Coronary artery (tissue), 2 donors: ENCODE data around the gene COL9A3.

Experiments
- DNase-seq: peaks from one replicate; pipeline ENCODE4 v3.0.0-alpha.2; 2017; ENCODE audit warnings: low spot score
- H3K27ac ChIP-seq, 2 donors: fragments of 200-600 bp; sonication (generic); one replicate each; pipeline ENCODE4 v1.5.1; 2016 to 2019
- H3K4me3 ChIP-seq: fragments of 200-600 bp; sonication (generic); 2 replicates; pipeline ENCODE4 v1.5.1; 2016; ENCODE audit warnings: mild to moderate bottlenecking, moderate library complexity
- TF ChIP-seq, protein P1 (sequence below): fragments of 200-600 bp; sonication (generic); IDR thresholded peaks from one replicate; pipeline ENCODE4 v1.5.1; 2019; ENCODE audit warnings: antibody characterized with exemption

Gene COL9A3

DNA sequence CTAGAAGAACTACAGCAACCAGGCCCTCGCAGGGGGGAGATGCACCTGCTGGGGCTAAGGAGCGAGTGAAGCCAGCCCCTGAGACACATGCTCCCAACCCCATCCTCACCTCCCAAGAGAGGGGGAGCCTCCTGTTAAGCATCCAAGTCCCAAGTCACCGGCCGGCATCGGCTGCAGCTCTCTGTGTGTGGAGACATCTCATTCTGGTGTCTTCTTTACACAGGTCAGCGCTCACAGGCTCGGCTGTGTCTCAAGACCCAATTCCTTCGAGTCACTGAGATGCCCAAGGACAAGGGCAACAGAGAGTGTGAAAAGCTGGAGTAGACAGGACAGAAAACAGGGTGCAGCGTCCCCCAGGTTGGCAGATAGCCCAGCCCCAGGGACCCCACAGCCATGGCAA lies 41.6 kb upstream of the COL9A3 start:
- no peak overlapping the region for H3K4me3 ChIP-seq
- no peak for DNase-seq
- TF ChIP-seq, protein P1, sequence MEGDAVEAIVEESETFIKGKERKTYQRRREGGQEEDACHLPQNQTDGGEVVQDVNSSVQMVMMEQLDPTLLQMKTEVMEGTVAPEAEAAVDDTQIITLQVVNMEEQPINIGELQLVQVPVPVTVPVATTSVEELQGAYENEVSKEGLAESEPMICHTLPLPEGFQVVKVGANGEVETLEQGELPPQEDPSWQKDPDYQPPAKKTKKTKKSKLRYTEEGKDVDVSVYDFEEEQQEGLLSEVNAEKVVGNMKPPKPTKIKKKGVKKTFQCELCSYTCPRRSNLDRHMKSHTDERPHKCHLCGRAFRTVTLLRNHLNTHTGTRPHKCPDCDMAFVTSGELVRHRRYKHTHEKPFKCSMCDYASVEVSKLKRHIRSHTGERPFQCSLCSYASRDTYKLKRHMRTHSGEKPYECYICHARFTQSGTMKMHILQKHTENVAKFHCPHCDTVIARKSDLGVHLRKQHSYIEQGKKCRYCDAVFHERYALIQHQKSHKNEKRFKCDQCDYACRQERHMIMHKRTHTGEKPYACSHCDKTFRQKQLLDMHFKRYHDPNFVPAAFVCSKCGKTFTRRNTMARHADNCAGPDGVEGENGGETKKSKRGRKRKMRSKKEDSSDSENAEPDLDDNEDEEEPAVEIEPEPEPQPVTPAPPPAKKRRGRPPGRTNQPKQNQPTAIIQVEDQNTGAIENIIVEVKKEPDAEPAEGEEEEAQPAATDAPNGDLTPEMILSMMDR: no peak
- H3K27ac ChIP-seq: no peak overlapping the region

DNA sequence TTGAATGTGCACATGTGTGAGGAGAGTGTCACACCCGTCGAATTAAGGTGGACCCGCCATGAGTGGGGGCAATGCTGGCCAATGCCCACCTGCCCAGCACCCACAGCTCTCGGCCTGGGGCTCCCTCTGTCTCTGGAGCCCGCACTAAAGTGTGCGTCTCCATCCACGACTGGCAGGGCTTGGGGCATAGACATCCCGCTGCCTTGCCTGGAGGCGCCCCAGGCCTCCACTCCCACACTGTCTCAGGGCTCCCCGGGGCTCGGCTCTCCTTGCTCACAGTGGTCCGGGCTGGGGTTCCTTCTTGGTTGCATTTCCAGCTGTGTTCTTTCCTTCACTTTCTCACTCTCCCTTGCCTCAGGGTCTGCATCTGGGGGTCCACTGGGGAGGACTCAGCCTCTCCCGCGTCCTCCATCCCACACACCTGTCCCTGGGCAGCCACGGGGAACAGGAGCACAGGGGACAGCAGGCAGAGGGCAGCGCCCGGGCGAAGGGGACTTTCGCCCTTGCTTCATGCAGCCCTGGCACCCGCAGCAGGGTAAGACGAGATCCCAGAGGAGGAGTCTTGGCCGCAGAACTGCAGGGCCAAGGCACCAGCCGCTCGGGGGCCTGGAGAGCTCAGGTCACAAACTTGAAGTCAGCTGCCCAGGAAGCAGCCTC lies 40.7 kb upstream of the COL9A3 start:
- TF ChIP-seq, protein P1: no peak
- DNase-seq: no peak
- no peak overlapping the region for H3K4me3 ChIP-seq
- H3K27ac ChIP-seq: no peak overlapping the region

DNA sequence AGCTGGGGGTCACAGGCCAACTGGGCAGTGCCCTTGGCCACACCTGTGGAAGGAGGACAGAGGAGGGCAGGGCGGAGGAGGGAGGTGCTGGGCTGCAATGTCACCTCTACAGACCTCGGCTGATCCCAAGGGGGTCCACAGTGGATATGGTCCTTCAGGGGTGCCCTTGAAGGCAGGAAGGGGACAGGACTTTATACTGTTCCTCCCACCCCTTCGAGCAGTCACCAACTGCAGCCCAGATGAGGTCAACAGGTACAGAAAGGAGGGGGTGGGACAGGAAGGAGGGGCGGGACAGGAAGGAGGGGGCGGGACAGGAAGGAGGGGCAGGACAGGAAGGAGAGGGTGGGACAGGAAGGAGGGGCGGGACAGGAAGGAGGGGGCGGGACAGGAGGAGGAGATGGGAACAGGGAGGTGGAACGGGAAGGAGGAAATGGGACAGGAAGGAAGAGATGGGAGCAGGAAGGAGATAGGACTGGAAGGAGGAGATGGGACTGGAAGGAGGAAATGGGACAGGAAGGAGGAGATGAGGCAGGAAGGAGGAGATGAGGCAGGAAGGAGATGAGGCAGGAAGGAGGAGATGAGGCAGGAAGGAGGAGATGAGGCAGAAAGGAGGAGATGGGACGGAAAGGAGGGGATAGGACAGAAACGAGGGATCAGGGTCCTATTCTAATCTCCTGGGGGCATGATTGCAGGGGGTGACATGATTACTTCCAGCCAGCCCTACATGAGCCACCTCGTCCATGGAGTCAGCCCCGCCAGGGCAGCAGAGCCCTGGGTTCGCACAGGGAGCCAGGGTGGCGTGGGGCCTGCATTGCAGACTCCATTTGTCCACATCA lies 39.9 kb upstream of the COL9A3 start:
- TF ChIP-seq, protein P1: no peak
- Histone ChIP-seq H3K4me3 (no peak overlapping the region), H3K27ac (no peak overlapping the region)
- no peak for DNase-seq

DNA sequence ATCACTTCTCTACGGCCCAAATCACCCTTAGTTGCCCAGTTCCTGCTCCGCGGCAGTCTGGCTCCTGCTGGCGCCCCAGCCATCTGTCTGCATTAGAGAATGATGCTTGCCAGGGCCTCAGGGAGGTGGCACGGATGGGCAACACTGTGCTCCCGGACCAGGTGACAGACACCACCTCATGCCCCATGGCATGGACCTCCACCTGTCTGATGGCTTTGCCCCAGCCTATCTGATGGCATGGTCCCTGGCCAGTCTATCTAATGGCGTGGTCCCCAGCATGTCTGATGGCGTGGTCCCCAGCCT lies 39.4 kb upstream of the COL9A3 start:
- no peak for DNase-seq
- Histone ChIP-seq H3K27ac (no peak overlapping the region), H3K4me3 (no peak overlapping the region)
- TF ChIP-seq, protein P1: no peak

DNA sequence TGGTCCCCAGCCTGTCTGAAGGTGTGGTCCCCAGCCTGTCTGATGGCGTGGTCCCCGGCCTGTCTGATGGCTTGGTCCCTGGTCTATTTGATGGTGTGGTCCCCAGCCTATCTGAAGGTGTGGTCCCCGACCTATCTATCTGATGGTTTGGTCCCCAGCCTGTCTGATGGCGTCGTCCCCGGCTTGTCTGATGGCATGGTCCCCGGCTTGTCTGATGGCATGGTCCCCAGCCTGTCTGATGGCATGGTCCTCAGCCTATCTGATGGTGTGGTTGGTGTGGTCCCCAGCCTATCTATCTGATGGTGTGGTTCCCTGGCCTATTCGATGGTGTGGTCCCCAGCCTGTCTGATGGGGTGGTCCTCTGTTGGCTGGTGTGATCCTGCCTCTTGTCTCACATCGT lies 38.8 kb upstream of the COL9A3 start:
- DNase-seq: no peak
- no peak overlapping the region for H3K4me3 ChIP-seq
- no peak overlapping the region for H3K27ac ChIP-seq
- TF ChIP-seq, protein P1: no peak

DNA sequence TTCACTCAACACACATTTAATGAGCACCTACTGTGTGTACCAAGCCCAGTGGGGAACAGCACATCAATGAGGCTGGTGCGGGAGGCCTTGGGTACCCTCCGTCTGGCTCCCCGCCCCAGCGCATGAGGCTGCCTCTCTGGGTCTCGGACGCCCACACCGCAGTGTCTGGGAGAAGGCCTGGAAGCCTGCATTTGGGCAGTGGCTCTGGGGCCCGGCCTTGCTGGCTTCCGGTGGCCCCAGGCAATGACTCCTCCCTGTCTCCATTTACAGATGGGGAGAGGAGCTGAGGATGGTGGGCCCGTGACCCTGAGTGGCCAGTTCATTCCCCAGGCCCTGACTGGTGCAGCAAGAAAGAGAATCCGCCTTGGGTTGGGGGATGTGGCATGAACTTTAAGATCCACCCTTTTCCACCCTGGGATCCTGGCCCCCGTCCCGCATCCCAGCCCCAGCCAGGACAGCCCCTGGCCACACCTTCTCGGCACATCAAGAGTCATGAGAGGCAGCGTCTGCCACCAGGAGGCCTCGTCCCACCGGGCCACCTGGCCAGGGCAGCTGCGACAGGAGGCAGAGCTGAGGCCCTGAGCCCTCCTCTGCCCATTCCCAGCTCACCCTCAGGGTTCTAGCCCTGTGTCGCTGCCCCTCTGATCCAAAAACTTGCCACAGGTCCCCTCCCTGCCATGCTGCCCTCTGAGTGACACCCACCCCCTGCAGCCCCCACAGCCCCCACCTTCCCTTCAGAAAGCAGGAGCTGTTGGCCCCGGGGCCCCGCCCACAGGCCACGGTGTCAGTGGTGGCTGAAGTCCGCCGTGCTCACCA lies 38.0 kb upstream of the COL9A3 start:
- Histone ChIP-seq H3K4me3 (no peak overlapping the region), H3K27ac (no peak overlapping the region)
- no peak for DNase-seq
- TF ChIP-seq, protein P1: no peak
